ENCODE results near the gene TERB1.

DNA sequence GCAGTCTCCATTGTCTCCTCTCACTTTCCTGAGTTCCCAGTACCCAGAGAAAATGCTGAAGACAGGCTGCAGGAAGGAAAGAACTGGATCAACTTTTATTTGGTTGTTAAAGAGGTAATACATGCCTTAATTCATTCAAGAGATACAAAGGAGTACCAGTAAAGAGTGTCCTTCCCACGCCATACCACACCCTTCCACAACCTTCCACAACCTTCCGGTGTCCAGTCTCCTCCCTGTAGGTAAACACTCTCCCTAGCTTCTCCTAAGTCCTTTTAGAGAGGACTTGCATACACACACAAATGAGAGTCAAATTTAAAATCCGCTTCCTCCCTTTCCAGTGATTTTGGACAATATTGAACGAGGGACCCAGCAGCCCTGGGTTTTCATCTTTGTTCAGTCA lies 40.0 kb upstream of the TERB1 start:
- no peak for TF ChIP-seq CTCF (conservative IDR thresholded peaks at IDR 0.05)
- TF ChIP-seq ZFX (IDR thresholded peaks at IDR 0.05), result no peak
